Suprapubic skin (tissue), 4 donors: Measurements from ENCODE around the gene CDKL1.
"Not testable (repeated sequence)": the region's sequence is repeated elsewhere in the genome, so short reads cannot be mapped to it uniquely, and the experiment has no call there.

Experiments
- CTCF ChIP-seq, 2 donors: fragments of 200-600 bp in 1 of 2; fragments of 450-650 bp in 1 of 2; sonication (generic) in 1 of 2; IDR thresholded peaks; one replicate each; pipeline ENCODE4 v1.5.1; 2016 to 2019; ENCODE audit warnings: antibody characterized with exemption in 2 of 2, mild to moderate bottlenecking in 1 of 2, moderate library complexity in 1 of 2
- EP300 ChIP-seq: sonication (generic); formaldehyde crosslinking; IDR thresholded peaks from one replicate; pipeline ENCODE4 v1.6.1; 2017; ENCODE audit warnings: antibody characterized with exemption
- POLR2A ChIP-seq, 2 donors: fragments of 450-650 bp; IDR thresholded peaks; one replicate each; pipeline ENCODE4 v1.6.1; 2017; ENCODE audit warnings: antibody characterized with exemption in 2 of 2, mild to moderate bottlenecking in 2 of 2, moderate library complexity in 2 of 2
- POLR2AphosphoS5 ChIP-seq, 3 donors: sonication (generic); formaldehyde crosslinking; IDR thresholded peaks; one replicate each; pipeline ENCODE4 v1.6.1; 2017; ENCODE audit warnings: antibody characterized with exemption in 3 of 3

GRCh38 chr14:50361473-50362403 is 34.9 kb downstream of the CDKL1 start:
- TF ChIP-seq CTCF (IDR thresholded peaks at IDR 0.05); POLR2A (IDR thresholded peaks at IDR 0.05); POLR2AphosphoS5 (IDR thresholded peaks at IDR 0.05); EP300: not testable (repeated sequence)
